T47D (cell line): Measurements from ENCODE around the gene RHEX.
"Not testable (repeated sequence)": the region's sequence is repeated elsewhere in the genome, so short reads cannot be mapped to it uniquely, and the experiment has no call there.

Experiments used
- DNase-seq, 2 experiments: peaks; one replicate each; pipeline versions ENCODE4 v3.0.0 to v3.0.0-alpha.2; 2011 to 2012; ENCODE audit warnings: low read depth in 1 of 2, low spot score in 1 of 2
- JUND ChIP-seq: IDR thresholded peaks from 2 replicates; pipeline ENCODE4 v1.6.1; 2012; ENCODE audit warnings: low read depth
- in situ Hi-C: cut with HindIII; loops from 2 replicates; pipeline ENCODE4 v1.10.0; 2016; ENCODE audit warnings: low sequenced_read_pairs, low pct_unique_long_range_greater_than_20kb

RHEX gene

GRCh38 chr1:206052919-206053610, at the start of gene RHEX:
RHEX (plus strand) TSS chr1:206053173; CDS start chr1:206097829, 44,656 bp downstream.
- DNase-seq, in situ Hi-C loops: not testable (repeated sequence)

GRCh38 chr1:206003854-206004800, 48.8 kb upstream of the RHEX start:
- DNase-seq = no peak
- TF ChIP-seq JUND = no peak
- in situ Hi-C loops = no loop called here

- in situ Hi-C loops = no loop called here
- no peak for TF ChIP-seq JUND
- no peak for DNase-seq
These were observed 48.1 kb upstream of the RHEX start for GRCh38 chr1:206004826-206005225.

GRCh38 chr1:206005234-206005633, 47.7 kb upstream of the RHEX start:
- in situ Hi-C loops = no loop called here
- no peak for DNase-seq
- TF ChIP-seq JUND = no peak

- DNase-seq = no peak
- in situ Hi-C loops = no loop called here
- TF ChIP-seq JUND = no peak
These were observed 47.2 kb upstream of the RHEX start for GRCh38 chr1:206005778-206006180.

GRCh38 chr1:206006946-206007345, 46.0 kb upstream of the RHEX start:
- in situ Hi-C loops = no loop called here
- DNase-seq = no peak
- TF ChIP-seq JUND = no peak

- DNase-seq = no peak
- no peak for TF ChIP-seq JUND
- in situ Hi-C loops = no loop called here
These were observed 42.9 kb upstream of the RHEX start for GRCh38 chr1:206010060-206010459.

- in situ Hi-C loops = no loop called here
- no peak for DNase-seq
- no peak for TF ChIP-seq JUND
These were observed 41.9 kb upstream of the RHEX start for GRCh38 chr1:206011057-206011456.

GRCh38 chr1:206012086-206012859, 40.7 kb upstream of the RHEX start:
- in situ Hi-C loops = no loop called here
- TF ChIP-seq JUND = no peak
- DNase-seq = no peak

GRCh38 chr1:206013026-206013795, 39.8 kb upstream of the RHEX start:
- no peak for DNase-seq
- no peak for TF ChIP-seq JUND
- in situ Hi-C loops = no loop called here

- TF ChIP-seq JUND = no peak
- in situ Hi-C loops = no loop called here
- no peak for DNase-seq
These were observed 38.4 kb upstream of the RHEX start for GRCh38 chr1:206014601-206015000.

- no peak for DNase-seq
- TF ChIP-seq JUND = no peak
- in situ Hi-C loops = no loop called here
These were observed 37.9 kb upstream of the RHEX start for GRCh38 chr1:206015071-206015470.
